ELR (cell line): Measurements from ENCODE around the gene ASXL2.
"Not testable (repeated sequence)": the region's sequence is repeated elsewhere in the genome, so short reads cannot be mapped to it uniquely, and the experiment has no call there.

Source experiments
- DNase-seq: peaks from one replicate; pipeline ENCODE4 v3.0.0-alpha.2; 2015; ENCODE audit warnings: low read depth

ASXL2 gene

GRCh38 chr2:25891672-25892071, 13.4 kb upstream of the ASXL2 start:
- DNase-seq: no peak

- no peak for DNase-seq
Observed at GRCh38 chr2:25887624-25888242, 9.4 kb upstream of the ASXL2 start.

DNA sequence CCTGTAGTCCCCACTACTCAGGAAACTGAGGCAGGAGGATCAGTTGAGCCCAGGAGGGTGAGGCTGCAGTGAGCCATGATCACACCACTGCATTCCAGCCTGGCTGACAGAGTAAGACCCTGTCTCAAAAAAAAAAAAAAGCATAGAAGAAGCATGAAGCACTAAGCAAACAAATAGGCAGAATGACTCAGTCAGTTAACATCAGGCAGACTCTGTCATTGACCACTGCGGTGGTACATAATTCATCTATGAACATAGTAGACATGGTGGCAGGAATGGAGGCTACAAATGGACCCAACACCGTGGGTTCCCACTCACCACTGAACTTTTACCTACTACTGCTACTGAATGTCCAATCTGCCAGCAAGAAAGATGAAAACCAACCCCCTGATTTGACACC, 7.6 kb upstream of the ASXL2 start:
- peak; percentile 93 for DNase-seq

GRCh38 chr2:25881764-25882163, 3.5 kb upstream of the ASXL2 start:
- DNase-seq: no peak

GRCh38 chr2:25879133-25879730, 945 bp upstream of the ASXL2 start:
- DNase-seq: peak; percentile 87

- DNase-seq: peak; percentile 71
Observed at GRCh38 chr2:25877431-25878360, 591 bp downstream of the ASXL2 start.

GRCh38 chr2:25872134-25872533, 6.2 kb downstream of the ASXL2 start:
- no peak for DNase-seq

DNA sequence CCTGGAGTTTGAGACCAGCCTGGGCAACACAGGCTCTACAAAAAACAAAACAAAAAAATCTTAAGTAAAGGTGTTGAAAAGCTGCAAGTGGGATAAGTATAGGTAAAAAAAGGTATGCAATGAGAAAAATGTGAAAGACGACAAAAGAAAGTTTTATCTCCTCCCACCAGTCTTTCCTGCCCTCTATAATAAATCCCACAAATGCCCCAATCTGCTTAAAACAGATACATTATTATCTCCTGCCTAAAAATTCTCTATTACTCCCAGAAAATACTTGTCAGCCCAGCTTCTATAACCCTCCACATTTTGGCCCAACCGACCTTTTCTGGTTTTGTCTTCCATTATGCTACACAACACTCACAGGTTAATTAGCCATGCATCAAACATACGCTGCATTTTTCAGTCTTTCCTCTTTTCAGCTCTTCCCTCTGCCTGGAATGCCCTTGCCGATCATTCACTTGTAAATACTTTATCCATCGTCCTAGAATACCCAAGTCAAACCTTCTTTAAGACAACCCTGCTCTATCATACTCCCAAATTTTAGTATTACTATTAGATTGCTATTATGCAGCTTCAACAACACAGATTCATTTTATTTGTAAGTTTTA, 10.8 kb downstream of the ASXL2 start:
- DNase-seq: no peak

- DNase-seq: no peak
Observed at GRCh38 chr2:25856377-25856776, 21.9 kb downstream of the ASXL2 start.

DNA sequence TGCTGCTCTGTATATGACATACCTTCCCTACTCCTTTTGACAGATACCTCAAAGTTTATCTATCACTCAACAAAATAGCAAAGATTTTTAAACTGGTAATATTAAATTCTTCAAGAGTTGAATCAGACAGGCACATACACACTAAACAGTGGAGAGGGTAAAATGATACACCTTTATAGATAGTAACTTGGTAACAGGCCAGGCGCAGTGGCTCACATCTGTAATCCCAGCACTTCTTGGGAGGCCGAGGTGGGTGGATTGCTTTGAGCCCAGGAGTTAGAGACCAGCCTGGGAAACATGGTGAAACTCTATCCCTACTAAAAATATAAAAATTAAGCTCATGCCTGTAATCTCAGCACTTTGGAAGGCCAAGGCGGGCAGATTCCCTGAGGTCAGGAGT, 23.2 kb downstream of the ASXL2 start:
- no peak for DNase-seq

- DNase-seq: no peak
Observed at GRCh38 chr2:25854613-25855012, 23.7 kb downstream of the ASXL2 start.

DNA sequence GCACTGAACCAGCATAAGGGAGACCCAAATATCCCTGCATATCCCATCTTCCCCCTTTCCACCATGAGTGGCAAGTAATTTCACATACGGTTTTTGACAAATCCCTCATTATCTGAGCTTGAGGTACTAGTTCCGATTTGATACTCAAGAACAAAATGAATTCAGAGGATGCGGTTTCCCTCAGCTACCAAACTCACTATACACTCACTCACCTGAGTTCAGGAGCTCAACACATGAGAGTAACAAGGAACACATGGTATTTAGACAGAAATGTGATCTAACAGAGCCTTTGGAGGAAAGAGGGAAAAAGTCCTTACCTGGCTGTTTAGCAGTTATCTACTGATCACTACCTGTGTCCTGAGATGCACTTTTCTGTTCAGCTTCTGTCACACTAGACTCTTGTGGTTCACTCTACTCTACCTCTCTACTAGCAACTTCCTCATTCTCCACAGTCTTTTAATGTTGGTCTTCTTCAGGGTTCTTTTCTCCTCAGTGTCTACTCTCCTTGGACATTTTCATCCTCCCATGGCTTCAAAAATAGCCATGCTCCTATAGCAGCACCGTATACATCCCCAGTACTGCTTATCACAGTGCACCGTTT, 25.1 kb downstream of the ASXL2 start:
- DNase-seq: no peak

GRCh38 chr2:25851740-25852503, 26.4 kb downstream of the ASXL2 start:
- peak; percentile 86 for DNase-seq

- not testable (repeated sequence) for DNase-seq
Observed at GRCh38 chr2:25850400-25850799, 27.9 kb downstream of the ASXL2 start.

GRCh38 chr2:25849350-25849749, 28.9 kb downstream of the ASXL2 start:
- DNase-seq: not testable (repeated sequence)

GRCh38 chr2:25845843-25846505, 32.3 kb downstream of the ASXL2 start:
- peak; percentile 69 for DNase-seq

DNA sequence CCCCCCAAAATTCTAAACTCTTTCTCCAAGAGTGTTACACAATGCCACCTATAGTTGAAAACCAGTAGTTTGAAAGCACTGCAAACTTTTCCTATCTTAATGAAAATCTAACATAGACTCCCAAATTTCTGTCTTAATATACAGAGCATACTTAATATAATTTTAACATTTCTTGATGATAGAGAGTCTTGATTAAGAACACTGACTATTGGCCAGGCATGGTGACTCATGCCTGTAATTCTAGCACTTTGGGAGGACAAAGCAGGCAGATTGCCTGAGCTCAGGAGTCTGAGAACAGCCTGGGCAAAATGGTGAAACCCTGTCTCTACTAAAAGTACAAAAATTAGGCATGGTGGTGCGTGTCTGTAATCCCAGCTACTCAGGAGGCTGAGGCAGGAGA, 34.2 kb downstream of the ASXL2 start:
- peak; percentile 24 for DNase-seq

DNA sequence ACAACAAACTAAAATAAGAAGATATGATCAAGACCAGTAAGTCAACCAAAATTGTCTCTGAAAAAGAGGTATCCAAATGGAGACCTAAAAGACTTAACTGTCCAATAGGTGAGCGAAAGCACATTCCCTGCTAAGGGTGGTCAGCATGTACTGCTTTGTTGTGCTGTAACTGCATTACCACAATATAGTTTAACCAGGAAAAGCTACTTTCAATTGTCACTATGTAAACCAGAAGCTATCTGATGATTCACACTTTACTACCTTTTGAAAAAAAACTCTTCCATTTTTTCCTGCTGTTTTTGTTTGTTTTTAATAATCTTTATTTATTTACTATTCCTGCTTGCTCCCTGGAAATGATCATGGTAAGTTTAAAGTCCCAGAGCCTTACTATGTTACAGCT, 36.1 kb downstream of the ASXL2 start:
- no peak for DNase-seq

- no peak for DNase-seq
Observed at GRCh38 chr2:25838152-25838756, 40.0 kb downstream of the ASXL2 start.

DNA sequence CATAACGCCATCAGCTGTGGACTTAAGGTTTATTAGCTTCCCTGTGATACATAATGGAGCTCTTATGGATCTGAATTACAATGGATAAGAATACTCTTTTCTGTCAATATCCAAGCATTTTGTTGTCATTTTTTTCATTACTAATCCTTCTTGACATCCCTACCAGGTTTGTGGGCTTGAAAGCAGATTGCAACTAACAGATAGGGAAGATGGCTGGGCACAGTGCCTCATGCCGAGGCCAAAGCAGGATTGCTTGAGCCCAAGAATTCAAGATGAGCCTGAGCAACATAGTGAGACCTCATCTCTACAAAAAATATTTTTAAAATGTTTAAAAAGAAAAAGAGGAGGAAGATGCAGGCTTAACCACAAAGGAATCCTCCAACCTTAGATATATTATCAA, 42.4 kb downstream of the ASXL2 start:
- DNase-seq: no peak
